K562 (cell line): ENCODE data around the gene BCAP31. TPM values are rescaled to one million over a fixed set of nuclear protein-coding genes. Genes with fewer than 3 reads are reported as not detected.

ENCODE experiments used
- CC2D1A ChIP-seq: fragments of 450-650 bp; IDR thresholded peaks from 2 replicates; pipeline ENCODE4 v1.6.1; 2017; ENCODE audit warnings: mild to moderate bottlenecking
- MAZ ChIP-seq, 2 experiments: fragments of 450-650 bp in 1 of 2; sonication (generic) in 1 of 2; formaldehyde crosslinking; IDR thresholded peaks in 1 of 2; conservative IDR thresholded peaks in 1 of 2; 2 replicates each; pipeline versions ENCODE4 v1.4.0 to v1.5.0; 2020; ENCODE audit warnings: mild to moderate bottlenecking in 1 of 2, missing genetic modification reagents in 1 of 2
- MNT ChIP-seq, 2 experiments: fragments of 450-650 bp; conservative IDR thresholded peaks; 2 replicates each; pipeline ENCODE4 v1.6.1; 2017; ENCODE audit warnings: mild to moderate bottlenecking in 2 of 2, moderate library complexity in 2 of 2
- REST ChIP-seq, 2 experiments: fragments of 450-650 bp; formaldehyde crosslinking in 1 of 2; IDR thresholded peaks; 2 replicates each; pipeline versions ENCODE4 v1.4.0 to v1.6.1; 2014 to 2020; ENCODE audit warnings: mild to moderate bottlenecking in 2 of 2, borderline replicate concordance in 1 of 2, low read depth in 1 of 2
- U2AF2 ChIP-seq: fragments of 200-400 bp; formaldehyde crosslinking; optimal IDR thresholded peaks from 2 replicates; pipeline ENCODE3; 2017; ENCODE audit warnings: low read depth, mild to moderate bottlenecking, low read length
- USF1 ChIP-seq: sonication (generic); formaldehyde crosslinking; IDR thresholded peaks from 2 replicates; pipeline ENCODE4 v1.9.0; 2022; ENCODE audit warnings: mild to moderate bottlenecking, missing genetic modification reagents
- ZNF511 ChIP-seq: sonication (generic); formaldehyde crosslinking; IDR thresholded peaks from 2 replicates; pipeline ENCODE4 v1.8.0; 2022; ENCODE audit warnings: mild to moderate bottlenecking, missing genetic modification reagents
- ZNF592 ChIP-seq: fragments of 450-650 bp; IDR thresholded peaks from 2 replicates; pipeline ENCODE4 v1.6.1; 2017; ENCODE audit warnings: antibody characterized with exemption, mild to moderate bottlenecking
- polyA plus RNA-seq, 8 experiments: library from polyadenylated mRNA; depleted of rRNA in 4 of 8; stranded (reverse) in 5 of 8; unstranded in 3 of 8; fragments of >200 nt; fragmentation: Nextera tagmentation in 2 of 8; fragmentation: Illumina TruSeq in 1 of 8; extraction: Ambion mirVana in 2 of 8; extraction: Trizol in 1 of 8; gene quantifications; 2 replicates each; pipeline versions ENCODE4 v1.2.1 to v1.2.3, GENCODE V29; 2011 to 2014; ENCODE audit warnings: inconsistent platforms in 1 of 8, missing spikeins in 1 of 8
- total RNA-seq, 7 experiments: library from RNA; depleted of rRNA in 6 of 7; stranded (reverse); fragments of >200 nt in 6 of 7; fragmentation: Illumina TruSeq in 2 of 7; extraction: Trizol in 2 of 7; gene quantifications; 2 replicates each; pipeline versions ENCODE4 v1.2.1 to v1.2.3, GENCODE V29; 2011 to 2021; ENCODE audit warnings: low replicate concordance in 1 of 7

Gene BCAP31
- total and polyA plus RNA-seq, 9 of the 15 experiments (the other 6 are each of a cell fraction or from before 2014, with no cell fraction given) = 156 to 683 (median 188) TPM

GRCh38 chrX:153667956-153668396 lies 56.2 kb downstream of the BCAP31 start (continued):
- TF ChIP-seq U2AF2 (no peak), REST (IDR thresholded peaks at IDR 0.05; ENCODE audit: borderline replicate concordance) (peak; percentile 79), REST (CRISPR knock-in tag; IDR thresholded peaks at IDR 0.05; ENCODE audit: low read depth) (no peak), CC2D1A (peak; percentile 62; the same call in 1 of the 2 replicates), ZNF592 (peak; percentile 50; the same call in 1 of the 2 replicates), MAZ (CRISPR knock-in tag; conservative IDR thresholded peaks at IDR 0.05 in 1 of 2, IDR thresholded peaks at IDR 0.05 in 1 of 2) (peak in 1 of 2 experiments; percentile 54; a peak in 2 of 4 replicates), MNT (conservative IDR thresholded peaks at IDR 0.05) (0 out of 4 replicates have a peak, but pooled peaks of 1 of the 2 experiments have one; percentile 43), ZNF511 (CRISPR knock-in tag) (peak; percentile 47; the same call in 1 of the 2 replicates), USF1 (peak; percentile 87)
